Mesendoderm (in vitro differentiated cells): ENCODE measurements around the gene SLC6A12.
A peak's percentile ranks its signal among the peaks of the same experiment; 100 is the strongest.

Experiments used
- DNase-seq: peaks from one replicate; pipeline ENCODE4 v3.0.0; 2013
- H2AK5ac ChIP-seq: 2 replicates; pipeline ENCODE4 v1.6.1; 2013; ENCODE audit warnings: low read length, inconsistent platforms
- H2BK120ac ChIP-seq: 2 replicates; pipeline ENCODE4 v1.6.1; 2013; ENCODE audit warnings: low read depth, mild to moderate bottlenecking, low read length, moderate library complexity, mixed read lengths
- H2BK15ac ChIP-seq: replicated peaks from 2 replicates; pipeline ENCODE4 v1.6.1; 2013; ENCODE audit warnings: low read depth, mild to moderate bottlenecking, moderate library complexity
- H2BK5ac ChIP-seq: 2 replicates; pipeline ENCODE4 v1.6.1; 2013; ENCODE audit warnings: low read length, inconsistent platforms
- H3K18ac ChIP-seq: 2 replicates; pipeline ENCODE4 v1.6.1; 2013; ENCODE audit warnings: mild to moderate bottlenecking, low read length, mixed read lengths
- H3K23ac ChIP-seq: one replicate; pipeline ENCODE4 v1.6.1; 2013; ENCODE audit warnings: low read length
- H3K27ac ChIP-seq: 2 replicates; pipeline ENCODE4 v1.5.1; 2013; ENCODE audit warnings: low read depth, mild to moderate bottlenecking, inconsistent platforms, low read length, moderate library complexity
- H3K27me3 ChIP-seq: 2 replicates; pipeline ENCODE4 v1.6.1; 2013; ENCODE audit warnings: low read length, control low read depth, mild to moderate bottlenecking, inconsistent platforms; ENCODE audit not compliant: insufficient read depth, poor library complexity
- H3K36me3 ChIP-seq: 2 replicates; pipeline ENCODE4 v1.6.1; 2013; ENCODE audit warnings: low read length, inconsistent platforms; ENCODE audit not compliant: control insufficient read depth, insufficient read depth
- H3K4ac ChIP-seq: one replicate; pipeline ENCODE4 v1.6.1; 2013; ENCODE audit warnings: low read depth, mild to moderate bottlenecking, low read length, moderate library complexity
- H3K4me1 ChIP-seq: 2 replicates; pipeline ENCODE4 v1.6.1; 2013; ENCODE audit warnings: low read depth, low read length, inconsistent platforms; ENCODE audit not compliant: control insufficient read depth
- H3K4me2 ChIP-seq: 2 replicates; pipeline ENCODE4 v1.6.1; 2013; ENCODE audit warnings: low read length
- H3K4me3 ChIP-seq: 2 replicates; pipeline ENCODE4 v1.5.1; 2013; ENCODE audit warnings: mild to moderate bottlenecking, low read length
- H3K56ac ChIP-seq: one replicate; pipeline ENCODE4 v1.6.1; 2013; ENCODE audit warnings: low read length
- H3K79me1 ChIP-seq: 2 replicates; pipeline ENCODE4 v1.6.1; 2013; ENCODE audit warnings: low read length, inconsistent platforms
- H3K79me2 ChIP-seq: 2 replicates; pipeline ENCODE4 v1.6.1; 2013; ENCODE audit warnings: mild to moderate bottlenecking, low read length; ENCODE audit not compliant: control insufficient read depth, insufficient read depth
- H3K9ac ChIP-seq: 2 replicates; pipeline ENCODE4 v1.6.1; 2013; ENCODE audit warnings: low read length, inconsistent platforms
- H4K5ac ChIP-seq: one replicate; pipeline ENCODE4 v1.6.1; 2013; ENCODE audit warnings: low read length
- H4K8ac ChIP-seq: one replicate; pipeline ENCODE4 v1.6.1; 2013; ENCODE audit warnings: low read depth, mild to moderate bottlenecking, control low read depth, low read length, moderate library complexity
- WGBS: extraction: QIAGEN DNeasy Blood & Tissue Kit; methylation state at CpG from one replicate; pipeline ENCODE4 v1.1.7; 2013; ENCODE audit warnings: low lambda C conversion rate, missing lambda C conversion rate; ENCODE audit not compliant: insufficient coverage; ENCODE audit errors: extremely low coverage; 5-methylcytosine and 5-hydroxymethylcytosine counted together

SLC6A12 gene

GRCh38 chr12:194276-194675 lies 19.7 kb downstream of the SLC6A12 start:
- Histone ChIP-seq H3K4me3 (no peak overlapping the region), H3K27ac (no peak overlapping the region), H3K4me2 (no peak overlapping the region), H3K36me3 (no peaks in the 10 kb centered on the region), H2BK5ac (no peak overlapping the region), H2AK5ac (no peak overlapping the region), H3K4ac (no peak overlapping the region), H2BK15ac (no peak overlapping the region), H2BK120ac (no peak overlapping the region), H3K23ac (no peak overlapping the region), H3K4me1 (no peaks in the 10 kb centered on the region), H4K5ac (no peak overlapping the region), H3K56ac (no peak overlapping the region), H3K79me1 (no peaks in the 10 kb centered on the region), H3K18ac (no peak overlapping the region), H3K9ac (no peak overlapping the region), H4K8ac (no peak overlapping the region), H3K27me3 (no peaks in the 10 kb centered on the region), H3K79me2 (no peaks in the 10 kb centered on the region)
- no peak for DNase-seq
- no CpG with 5 or more reads among the region's 7 CpGs for WGBS

GRCh38 chr12:193261-193660 lies 20.7 kb downstream of the SLC6A12 start:
- H2BK5ac ChIP-seq = no peak overlapping the region
- H3K18ac ChIP-seq = no peak overlapping the region
- no peak overlapping the region for H3K27ac ChIP-seq
- no peak overlapping the region for H3K56ac ChIP-seq
- no peak overlapping the region for H3K4me3 ChIP-seq
- H4K5ac ChIP-seq = no peak overlapping the region
- peaks cover 2% of the 10 kb centered on the region for H3K4me1 ChIP-seq
- H3K4me2 ChIP-seq = no peak overlapping the region
- no peaks in the 10 kb centered on the region for H3K79me2 ChIP-seq
- no peak overlapping the region for H3K23ac ChIP-seq
- no peak overlapping the region for H3K9ac ChIP-seq
- no peak overlapping the region for H4K8ac ChIP-seq
- H2AK5ac ChIP-seq = no peak overlapping the region
- H2BK120ac ChIP-seq = no peak overlapping the region
- H3K79me1 ChIP-seq = no peaks in the 10 kb centered on the region
- H3K4ac ChIP-seq = no peak overlapping the region
- no peak overlapping the region for H2BK15ac ChIP-seq
- no peak for DNase-seq
- no peaks in the 10 kb centered on the region for H3K27me3 ChIP-seq
- no peaks in the 10 kb centered on the region for H3K36me3 ChIP-seq
- WGBS = no CpG with 5 or more reads among the region's 10 CpGs

DNA sequence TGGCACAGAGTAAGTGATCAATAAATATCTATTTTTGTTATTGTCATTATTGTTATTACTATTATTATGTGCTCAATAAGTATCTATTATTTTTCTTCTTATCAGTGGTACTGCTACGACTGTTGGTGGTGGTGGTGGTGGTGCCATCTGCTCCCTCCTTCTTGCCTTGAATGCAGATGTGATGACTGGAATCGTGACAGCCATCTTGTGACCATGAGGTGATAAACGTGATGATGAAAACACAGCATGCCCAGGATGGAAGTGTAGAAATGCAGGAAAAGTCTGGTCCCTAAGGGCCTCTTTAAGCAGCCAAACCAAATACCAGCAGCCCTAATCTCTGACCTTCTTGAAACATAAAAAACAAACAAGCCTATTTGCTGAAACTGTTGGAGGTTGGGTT lies 22.4 kb downstream of the SLC6A12 start:
- Histone ChIP-seq H3K18ac (no peak overlapping the region), H3K56ac (no peak overlapping the region), H2BK5ac (no peak overlapping the region), H4K5ac (no peak overlapping the region), H3K9ac (no peak overlapping the region), H4K8ac (no peak overlapping the region), H3K27ac (no peak overlapping the region), H3K79me1 (no peaks in the 10 kb centered on the region), H3K27me3 (no peaks in the 10 kb centered on the region), H3K4me2 (no peak overlapping the region), H3K4me1 (peaks cover 2% of the 10 kb centered on the region), H2BK120ac (no peak overlapping the region), H2BK15ac (no peak overlapping the region), H2AK5ac (no peak overlapping the region), H3K79me2 (no peaks in the 10 kb centered on the region), H3K4me3 (no peak overlapping the region), H3K36me3 (no peaks in the 10 kb centered on the region), H3K23ac (no peak overlapping the region), H3K4ac (no peak overlapping the region)
- no CpG with 5 or more reads among the region's 3 CpGs for whole genome bisulfite sequencing
- no peak for DNase-seq

DNA sequence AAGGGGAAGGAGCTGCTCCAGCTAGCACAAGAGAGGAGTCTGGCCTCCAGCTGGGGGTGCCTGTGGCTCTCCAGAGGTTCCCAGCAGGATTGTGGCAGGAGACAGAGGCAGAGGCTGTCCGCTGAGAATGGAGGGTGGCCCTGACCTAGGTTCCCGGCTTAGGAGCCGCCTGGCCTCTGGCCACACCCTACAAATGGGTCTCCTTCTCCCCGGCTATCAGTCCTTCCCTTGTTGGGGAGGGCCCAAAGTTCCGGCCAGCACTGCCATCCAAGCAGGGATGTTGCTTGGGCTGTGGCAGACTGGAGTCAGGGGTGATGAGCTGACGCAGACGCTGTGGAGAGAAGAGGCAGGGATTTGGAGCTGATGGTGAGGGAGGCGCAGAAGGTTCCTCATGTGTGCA lies 23.1 kb downstream of the SLC6A12 start:
- H3K56ac ChIP-seq = no peak overlapping the region
- no peak overlapping the region for H3K23ac ChIP-seq
- H3K27me3 ChIP-seq = no peaks in the 10 kb centered on the region
- DNase-seq = no peak
- no peaks in the 10 kb centered on the region for H3K36me3 ChIP-seq
- H2BK15ac ChIP-seq = no peak overlapping the region
- no CpG with 5 or more reads among the region's 8 CpGs for WGBS
- H3K4me2 ChIP-seq = no peak overlapping the region
- no peak overlapping the region for H3K27ac ChIP-seq
- H4K8ac ChIP-seq = no peak overlapping the region
- H3K9ac ChIP-seq = no peak overlapping the region
- H3K79me1 ChIP-seq = no peaks in the 10 kb centered on the region
- H2BK120ac ChIP-seq = no peak overlapping the region
- H3K4me3 ChIP-seq = no peak overlapping the region
- H4K5ac ChIP-seq = no peak overlapping the region
- H3K79me2 ChIP-seq = no peaks in the 10 kb centered on the region
- no peak overlapping the region for H2AK5ac ChIP-seq
- H3K4ac ChIP-seq = no peak overlapping the region
- H2BK5ac ChIP-seq = no peak overlapping the region
- no peak overlapping the region for H3K18ac ChIP-seq
- H3K4me1 ChIP-seq = peaks cover 2% of the 10 kb centered on the region

DNA sequence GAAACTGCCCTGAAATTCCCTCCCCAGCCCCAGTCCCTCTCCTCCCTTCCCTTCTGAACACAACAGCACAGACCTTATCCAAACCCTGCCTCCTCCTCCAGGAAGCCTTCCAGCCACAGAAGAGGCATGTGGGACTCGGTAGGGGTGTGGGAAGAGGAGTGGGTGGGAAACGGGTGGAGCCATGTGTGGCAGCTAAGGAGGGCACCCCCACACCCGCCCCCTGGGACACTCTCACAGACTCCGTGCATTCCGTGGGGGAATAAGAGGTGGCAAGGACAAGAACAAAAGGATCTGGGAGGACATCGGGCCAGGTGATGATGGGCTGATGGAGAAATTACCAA lies 24.4 kb downstream of the SLC6A12 start:
- Histone ChIP-seq H3K27ac (no peak overlapping the region), H2BK15ac (no peak overlapping the region), H3K79me1 (no peaks in the 10 kb centered on the region), H4K5ac (no peak overlapping the region), H3K79me2 (no peaks in the 10 kb centered on the region), H3K4me3 (no peak overlapping the region), H3K23ac (no peak overlapping the region), H3K18ac (no peak overlapping the region), H4K8ac (no peak overlapping the region), H2BK120ac (no peak overlapping the region), H3K27me3 (no peaks in the 10 kb centered on the region), H3K4me2 (no peak overlapping the region), H3K36me3 (no peaks in the 10 kb centered on the region), H3K56ac (no peak overlapping the region), H3K9ac (no peak overlapping the region), H3K4ac (no peak overlapping the region), H2AK5ac (no peak overlapping the region), H2BK5ac (no peak overlapping the region), H3K4me1 (peaks cover 2% of the 10 kb centered on the region)
- DNase-seq = no peak
- WGBS = no CpG with 5 or more reads among the region's 6 CpGs

DNA sequence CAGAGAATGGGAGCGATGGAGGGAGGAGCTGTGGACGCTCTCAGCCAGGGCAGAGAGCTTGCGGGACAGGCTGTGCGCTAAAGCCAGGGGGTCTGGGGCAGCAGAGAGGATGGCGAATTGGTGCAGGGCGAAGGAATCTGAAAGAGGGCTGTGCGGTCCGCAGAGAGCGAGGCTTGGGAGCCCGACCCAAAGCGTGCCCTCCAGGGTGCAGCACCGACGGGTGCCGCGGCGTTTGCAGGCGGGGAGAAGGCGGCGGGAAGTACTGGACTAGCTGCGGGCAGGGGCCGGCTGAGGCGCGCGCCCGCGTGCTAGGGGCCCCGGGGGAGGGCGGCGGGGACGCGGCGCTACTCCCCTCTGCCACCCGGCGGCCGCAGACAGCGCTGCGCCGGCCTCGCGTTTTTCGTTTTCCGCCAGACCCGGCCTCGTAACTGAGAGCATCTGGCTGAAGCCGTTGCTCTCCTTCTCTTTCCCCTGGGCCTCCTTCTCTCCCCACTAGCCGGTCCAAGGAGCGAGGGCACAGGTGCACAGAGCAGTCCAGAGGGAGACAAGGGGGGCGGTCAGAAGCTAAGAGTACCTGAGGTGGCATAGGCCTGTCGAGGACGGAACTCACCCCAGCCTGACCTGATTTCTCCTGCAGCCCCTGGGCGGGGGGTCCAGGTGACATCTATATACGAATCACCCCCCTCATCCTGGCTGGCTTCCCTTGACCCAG lies 24.9 kb downstream of the SLC6A12 start:
- peak overlapping the region; percentile 17 for H3K4me2 ChIP-seq
- H3K4me1 ChIP-seq = peaks cover 2% of the 10 kb centered on the region
- H3K79me2 ChIP-seq = no peaks in the 10 kb centered on the region
- no peak overlapping the region for H2BK5ac ChIP-seq
- H3K23ac ChIP-seq = no peak overlapping the region
- peak; percentile 70 for DNase-seq
- H2AK5ac ChIP-seq = no peak overlapping the region
- H2BK120ac ChIP-seq = no peak overlapping the region
- H3K79me1 ChIP-seq = no peaks in the 10 kb centered on the region
- peak overlapping the region; percentile 20 for H3K9ac ChIP-seq
- H4K5ac ChIP-seq = no peak overlapping the region
- H3K27ac ChIP-seq = no peak overlapping the region
- WGBS = no CpG with 5 or more reads among the region's 52 CpGs
- no peaks in the 10 kb centered on the region for H3K36me3 ChIP-seq
- H3K56ac ChIP-seq = peak overlapping the region; percentile 46
- peak overlapping the region; percentile 1 for H3K4me3 ChIP-seq
- no peak overlapping the region for H2BK15ac ChIP-seq
- H3K18ac ChIP-seq = no peak overlapping the region
- no peak overlapping the region for H4K8ac ChIP-seq
- H3K27me3 ChIP-seq = no peaks in the 10 kb centered on the region
- no peak overlapping the region for H3K4ac ChIP-seq
